ENCODE data around the gene LIPG. TPM values are rescaled to one million over a fixed set of nuclear protein-coding genes. Genes with fewer than 3 reads are reported as not detected.

The LIPG gene
- total and polyA plus RNA-seq, 2 experiments from 2014 or later: 43.4 to 85.2 TPM

GRCh38 chr18:49560277-49560623 lies 1.6 kb upstream of the LIPG start:
- Histone ChIP-seq H3K4me3 (no peak overlapping the region), H3K9me3 (ENCODE audit: low read depth) (no peaks in the 10 kb centered on the region), H3K27me3 (no peaks in the 10 kb centered on the region), H4K20me1 (ENCODE audit: insufficient read depth, poor library complexity, severe bottlenecking) (peaks cover 22% of the 10 kb centered on the region), H2AFZ (no peak overlapping the region), H3K4me1 (ENCODE audit: insufficient read depth) (peaks cover 10% of the 10 kb centered on the region), H3K9me2 (replicated peaks; ENCODE audit: insufficient read depth) (no peaks in the 10 kb centered on the region), H3K4me2 (peak overlapping the region; percentile 87), H3K36me3 (replicated peaks; ENCODE audit: insufficient read depth, low read depth) (no peaks in the 10 kb centered on the region), H3K27ac (peak overlapping the region; percentile 58), H3K79me2 (peaks cover 33% of the 10 kb centered on the region)
- DNase-seq (ENCODE audit: low spot score): no peak
- WGBS (ENCODE audit: low lambda C conversion rate, missing lambda C conversion rate): 15% methylated on average over 3 of the region's 3 CpGs
- TF ChIP-seq CTCF (IDR thresholded peaks at IDR 0.05; ENCODE audit: poor library complexity) (no peak), EZH2 (IDR thresholded peaks at IDR 0.05; ENCODE audit: borderline replicate concordance) (no peak), EZH2phosphoT487 (IDR thresholded peaks at IDR 0.05; ENCODE audit: low read depth, severe bottlenecking, unreplicated experiment) (no peak)

- Histone ChIP-seq H3K9me2 (replicated peaks; ENCODE audit: insufficient read depth) (no peaks in the 10 kb centered on the region), H3K9me3 (ENCODE audit: low read depth) (no peaks in the 10 kb centered on the region), H3K27me3 (no peaks in the 10 kb centered on the region), H2AFZ (peak overlapping the region; percentile 58), H3K36me3 (replicated peaks; ENCODE audit: insufficient read depth, low read depth) (no peaks in the 10 kb centered on the region), H3K4me1 (ENCODE audit: insufficient read depth) (peaks cover 15% of the 10 kb centered on the region), H3K27ac (peak overlapping the region; percentile 58), H4K20me1 (ENCODE audit: insufficient read depth, poor library complexity, severe bottlenecking) (peaks cover 22% of the 10 kb centered on the region), H3K79me2 (peaks cover 38% of the 10 kb centered on the region), H3K4me2 (peak overlapping the region; percentile 87), H3K4me3 (peak overlapping the region; percentile 68)
- 1% methylated on average over 46 of the region's 46 CpGs for WGBS (ENCODE audit: low lambda C conversion rate, missing lambda C conversion rate)
- no peak for TF ChIP-seq EZH2phosphoT487 (IDR thresholded peaks at IDR 0.05; ENCODE audit: low read depth, severe bottlenecking, unreplicated experiment)
- TF ChIP-seq EZH2 (IDR thresholded peaks at IDR 0.05; ENCODE audit: borderline replicate concordance): no peak
- no peak for TF ChIP-seq CTCF (IDR thresholded peaks at IDR 0.05; ENCODE audit: poor library complexity)
- peak; percentile 64 for DNase-seq (ENCODE audit: low spot score)
Observed at GRCh38 chr18:49560624-49561288, 1.1 kb upstream of the LIPG start.

GRCh38 chr18:49562481-49563129 lies 748 bp downstream of the LIPG start:
- Histone ChIP-seq H3K27ac (peak overlapping the region; percentile 45), H3K4me1 (ENCODE audit: insufficient read depth) (peaks cover 22% of the 10 kb centered on the region), H3K4me2 (peak overlapping the region; percentile 87), H3K79me2 (peaks cover 50% of the 10 kb centered on the region), H3K27me3 (no peaks in the 10 kb centered on the region), H3K4me3 (peak overlapping the region; percentile 59), H2AFZ (no peak overlapping the region), H3K9me3 (ENCODE audit: low read depth) (no peaks in the 10 kb centered on the region), H3K36me3 (replicated peaks; ENCODE audit: insufficient read depth, low read depth) (no peaks in the 10 kb centered on the region), H4K20me1 (ENCODE audit: insufficient read depth, poor library complexity, severe bottlenecking) (peaks cover 22% of the 10 kb centered on the region), H3K9me2 (replicated peaks; ENCODE audit: insufficient read depth) (no peaks in the 10 kb centered on the region)
- WGBS (ENCODE audit: low lambda C conversion rate, missing lambda C conversion rate): 11% methylated on average over 11 of the region's 11 CpGs
- no peak for TF ChIP-seq EZH2phosphoT487 (IDR thresholded peaks at IDR 0.05; ENCODE audit: low read depth, severe bottlenecking, unreplicated experiment)
- no peak for TF ChIP-seq CTCF (IDR thresholded peaks at IDR 0.05; ENCODE audit: poor library complexity)
- TF ChIP-seq EZH2 (IDR thresholded peaks at IDR 0.05; ENCODE audit: borderline replicate concordance): no peak
- DNase-seq (ENCODE audit: low spot score): peak; percentile 43
